ENCODE results near the gene PRUNE2.

GRCh38 chr9:76620581-76620980 lies 285.3 kb downstream of the PRUNE2 start:
- TF ChIP-seq CTCF (CRISPR knock-in tag; IDR thresholded peaks at IDR 0.05) (no peak), MYC (CRISPR knock-in tag; IDR thresholded peaks at IDR 0.05; ENCODE audit: borderline replicate concordance) (no peak), ZFP36 (IDR thresholded peaks at IDR 0.05; ENCODE audit: borderline replicate concordance, low read depth, low read length, partially characterized antibody) (no peak), ARHGAP35 (CRISPR knock-in tag; IDR thresholded peaks at IDR 0.05; ENCODE audit: borderline replicate concordance) (no peak)

Measured in HepG2 (cell line).